HUES64 (cell line): ENCODE results near the gene TRIM71.
"Not testable (repeated sequence)": the region's sequence is repeated elsewhere in the genome, so short reads cannot be mapped to it uniquely, and the experiment has no call there.

Experiments used
- H3K27ac ChIP-seq: 2 replicates; pipeline ENCODE4 v1.7.0; 2013; ENCODE audit warnings: low read depth, low read length, inconsistent platforms
- H3K27me3 ChIP-seq: 2 replicates; pipeline ENCODE4 v1.6.1; 2013; ENCODE audit warnings: mild to moderate bottlenecking, low read length; ENCODE audit not compliant: insufficient read depth
- H3K36me3 ChIP-seq: 2 replicates; pipeline ENCODE4 v1.6.1; 2013; ENCODE audit warnings: mild to moderate bottlenecking, low read length; ENCODE audit not compliant: insufficient read depth
- H3K4me1 ChIP-seq: 2 replicates; pipeline ENCODE4 v1.6.1; 2013; ENCODE audit warnings: mild to moderate bottlenecking, low read length, moderate library complexity; ENCODE audit not compliant: insufficient read depth
- H3K4me3 ChIP-seq: 2 replicates; pipeline ENCODE4 v1.5.1; 2013; ENCODE audit warnings: mild to moderate bottlenecking, low read length, moderate library complexity
- H3K9ac ChIP-seq: 2 replicates; pipeline ENCODE4 v1.6.1; 2013; ENCODE audit warnings: mild to moderate bottlenecking, low read depth, low read length
- H3K9me3 ChIP-seq: 2 replicates; pipeline ENCODE4 v1.6.1; 2013; ENCODE audit warnings: low read depth, low read length; ENCODE audit not compliant: insufficient read depth
- WGBS: fragments of 150-250, 120-280 bp; methylation state at CpG from one replicate; pipeline ENCODE4 v1.1.7; 2013; ENCODE audit warnings: missing lambda C conversion rate; 5-methylcytosine and 5-hydroxymethylcytosine counted together

TRIM71 gene

GRCh38 chr3:32891365-32891764 lies 73.6 kb downstream of the TRIM71 start:
- H3K9ac ChIP-seq: no peak overlapping the region
- no peaks in the 10 kb centered on the region for H3K9me3 ChIP-seq
- H3K4me3 ChIP-seq: no peak overlapping the region
- WGBS: 95% methylated on average over 19 of the region's 19 CpGs
- H3K27me3 ChIP-seq: no peaks in the 10 kb centered on the region
- peaks cover 21% of the 10 kb centered on the region for H3K4me1 ChIP-seq
- H3K36me3 ChIP-seq: peaks cover 100% of the 10 kb centered on the region
- H3K27ac ChIP-seq: peak overlapping the region; percentile 16; the same call in 1 of the 2 replicates

GRCh38 chr3:32892625-32893598 lies 75.1 kb downstream of the TRIM71 start:
- peaks cover 7% of the 10 kb centered on the region; the same call in 1 of the 2 replicates for H3K4me1 ChIP-seq
- 95% methylated on average over 8 of the region's 8 CpGs for WGBS
- no peak overlapping the region for H3K4me3 ChIP-seq
- H3K27ac ChIP-seq: no peak overlapping the region
- no peaks in the 10 kb centered on the region for H3K27me3 ChIP-seq
- H3K36me3 ChIP-seq: peaks cover 98% of the 10 kb centered on the region
- H3K9me3 ChIP-seq: no peaks in the 10 kb centered on the region
- no peak overlapping the region for H3K9ac ChIP-seq

GRCh38 chr3:32894977-32895376 lies 77.2 kb downstream of the TRIM71 start:
- H3K36me3 ChIP-seq: peaks cover 90% of the 10 kb centered on the region
- H3K9ac ChIP-seq: no peak overlapping the region
- no peaks in the 10 kb centered on the region for H3K27me3 ChIP-seq
- WGBS: 92% methylated on average over 2 of the region's 2 CpGs
- H3K27ac ChIP-seq: peak overlapping the region; percentile 11; the same call in 1 of the 2 replicates
- peaks cover 7% of the 10 kb centered on the region; the same call in 1 of the 2 replicates for H3K4me1 ChIP-seq
- no peaks in the 10 kb centered on the region for H3K9me3 ChIP-seq
- no peak overlapping the region for H3K4me3 ChIP-seq

GRCh38 chr3:32895701-32896100 lies 77.9 kb downstream of the TRIM71 start:
- Histone ChIP-seq H3K27ac (no peak overlapping the region), H3K36me3 (peaks cover 82% of the 10 kb centered on the region), H3K9ac (no peak overlapping the region), H3K4me3 (no peak overlapping the region), H3K9me3 (no peaks in the 10 kb centered on the region), H3K27me3 (no peaks in the 10 kb centered on the region), H3K4me1 (peaks cover 7% of the 10 kb centered on the region; the same call in 1 of the 2 replicates)
- WGBS: 90% methylated on average over 2 of the region's 2 CpGs

- 97% methylated on average over 2 of the region's 4 CpGs for WGBS
These were observed 78.3 kb downstream of the TRIM71 start for GRCh38 chr3:32896143-32896542.

GRCh38 chr3:32897001-32897601 lies 79.3 kb downstream of the TRIM71 start:
- Histone ChIP-seq H3K27ac (no peak overlapping the region), H3K9ac (no peak overlapping the region), H3K4me3 (no peak overlapping the region), H3K36me3 (peaks cover 68% of the 10 kb centered on the region), H3K27me3 (no peaks in the 10 kb centered on the region), H3K9me3 (no peaks in the 10 kb centered on the region), H3K4me1 (peaks cover 7% of the 10 kb centered on the region; the same call in 1 of the 2 replicates)
- WGBS: 93% methylated on average over 7 of the region's 8 CpGs

More at GRCh38 chr3:32896143-32896542, 78.3 kb downstream of the TRIM71 start:
- no peak overlapping the region for H3K9ac ChIP-seq
- H3K4me3 ChIP-seq: no peak overlapping the region
- peaks cover 7% of the 10 kb centered on the region; the same call in 1 of the 2 replicates for H3K4me1 ChIP-seq
- H3K27ac ChIP-seq: no peak overlapping the region
- H3K9me3 ChIP-seq: no peaks in the 10 kb centered on the region
- H3K36me3 ChIP-seq: peaks cover 78% of the 10 kb centered on the region
- no peaks in the 10 kb centered on the region for H3K27me3 ChIP-seq

- Histone ChIP-seq H3K27ac (peak overlapping the region; percentile 9; the same call in 1 of the 2 replicates), H3K27me3 (no peaks in the 10 kb centered on the region), H3K36me3 (peaks cover 61% of the 10 kb centered on the region), H3K9me3 (0 out of 2 replicates have a peak, but pooled peaks cover 4% of the 10 kb centered on the region), H3K9ac (no peak overlapping the region), H3K4me3 (no peak overlapping the region), H3K4me1 (no peaks in the 10 kb centered on the region)
- 93% methylated on average over 5 of the region's 5 CpGs for WGBS
These were observed 80.3 kb downstream of the TRIM71 start for GRCh38 chr3:32897981-32898623.

- no peaks in the 10 kb centered on the region for H3K27me3 ChIP-seq
- H3K9me3 ChIP-seq: 0 out of 2 replicates have a peak, but pooled peaks cover 4% of the 10 kb centered on the region
- no peak overlapping the region for H3K4me3 ChIP-seq
- no peak overlapping the region for H3K9ac ChIP-seq
- peaks cover 49% of the 10 kb centered on the region for H3K36me3 ChIP-seq
- no peak overlapping the region for H3K27ac ChIP-seq
- H3K4me1 ChIP-seq: no peaks in the 10 kb centered on the region
- WGBS: 97% methylated on average over 2 of the region's 2 CpGs
These were observed 81.5 kb downstream of the TRIM71 start for GRCh38 chr3:32899265-32899664.

GRCh38 chr3:32901005-32901932 lies 83.5 kb downstream of the TRIM71 start:
- Histone ChIP-seq H3K9ac (no peak overlapping the region), H3K4me1 (no peaks in the 10 kb centered on the region), H3K27me3 (no peaks in the 10 kb centered on the region), H3K36me3 (peaks cover 29% of the 10 kb centered on the region), H3K4me3 (no peak overlapping the region), H3K9me3 (0 out of 2 replicates have a peak, but pooled peaks cover 4% of the 10 kb centered on the region), H3K27ac (peak overlapping the region; percentile 41; the same call in 1 of the 2 replicates)
- WGBS: 96% methylated on average over 4 of the region's 7 CpGs

- H3K4me1 ChIP-seq, H3K9me3 ChIP-seq, H3K27me3 ChIP-seq, H3K4me3 ChIP-seq, H3K27ac ChIP-seq, H3K9ac ChIP-seq: not testable (repeated sequence)
- WGBS: 85% methylated on average over 31 of the region's 31 CpGs
- peaks cover 14% of the 10 kb centered on the region; the same call in 1 of the 2 replicates for H3K36me3 ChIP-seq
These were observed 85.1 kb downstream of the TRIM71 start for GRCh38 chr3:32902887-32903371.
